CD4-positive, alpha-beta T cell treated with Interleukin-1 beta for 1 hour (primary cell): ENCODE measurements around the gene BLM.
A peak's percentile ranks its signal among the peaks of the same experiment; 100 is the strongest.

Experiments
- DNase-seq, 2 donors: peaks; one replicate each; pipeline ENCODE4 v3.0.0-alpha.2; 2020 to 2022

Gene BLM

DNA sequence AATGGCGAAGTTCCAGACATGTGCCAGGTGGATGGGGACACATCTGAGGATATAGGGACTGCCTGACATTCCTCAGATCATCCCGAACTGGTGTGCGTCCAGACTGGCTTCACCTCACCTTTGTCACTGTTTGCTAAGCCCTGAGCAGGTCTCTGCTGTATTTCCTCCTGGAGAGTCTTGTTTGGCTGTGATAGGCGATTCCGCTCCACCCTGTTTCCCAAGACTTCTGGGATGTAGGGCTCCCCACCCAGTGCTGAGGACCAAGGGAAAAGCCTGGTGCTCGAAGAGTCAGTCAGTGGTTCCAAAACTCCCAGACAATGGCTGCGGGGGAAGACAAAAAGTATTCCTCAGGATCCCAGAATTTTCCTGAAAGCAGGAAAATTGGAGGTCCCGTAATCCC lies 140.2 kb downstream of the BLM start:
- DNase-seq: no peak

DNA sequence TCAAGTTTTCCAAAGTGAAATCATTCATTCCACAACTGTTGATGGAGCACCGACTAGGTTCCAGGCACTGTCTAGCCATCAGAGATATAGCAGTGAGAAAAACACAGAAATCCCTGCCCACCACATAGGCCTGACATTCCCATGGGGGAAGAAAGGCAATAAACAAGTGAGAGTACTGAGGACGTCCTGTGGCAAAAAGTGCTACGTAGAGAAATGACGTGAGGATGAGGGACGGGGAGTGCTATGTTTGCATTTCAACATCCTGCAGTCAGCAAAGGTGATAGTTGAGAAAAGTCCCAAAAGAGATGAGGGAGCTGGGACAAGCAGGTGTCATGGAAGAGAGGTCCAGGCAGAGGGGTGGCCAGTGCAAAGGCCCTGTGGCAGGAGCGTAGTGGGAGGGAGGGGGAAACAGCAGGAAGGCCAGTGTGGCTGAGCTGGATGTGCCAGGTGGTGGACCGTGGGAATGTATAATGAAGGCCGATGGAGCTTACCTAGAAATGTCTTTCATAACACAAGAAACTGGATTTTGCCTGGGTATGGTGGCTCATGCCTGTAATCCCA lies 140.8 kb downstream of the BLM start:
- no peak for DNase-seq

- DNase-seq: no peak
These were observed 142.3 kb downstream of the BLM start for GRCh38 chr15:90859234-90860131.

- no peak for DNase-seq
These were observed 143.3 kb downstream of the BLM start for GRCh38 chr15:90860450-90860849.

GRCh38 chr15:90860942-90861675 lies 144.0 kb downstream of the BLM start:
- no peak for DNase-seq

DNA sequence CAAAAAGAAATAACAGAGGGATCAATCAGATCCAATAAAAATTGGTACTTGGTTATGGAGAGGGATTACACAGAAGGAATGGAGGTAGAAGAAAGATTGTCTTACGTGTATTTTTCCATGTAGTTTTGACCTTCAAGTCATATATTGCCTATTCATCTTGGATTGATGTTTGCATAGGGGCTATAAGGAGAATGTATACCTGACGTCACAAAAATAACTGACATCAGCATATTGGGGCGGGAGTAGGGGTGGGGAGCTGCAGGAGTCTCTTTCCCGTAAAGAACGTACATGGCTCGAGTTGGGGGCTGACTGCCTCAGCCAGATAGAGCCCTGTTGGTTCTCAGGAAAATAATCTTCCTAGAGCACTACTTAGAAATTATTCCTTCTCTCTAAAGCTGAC lies 145.3 kb downstream of the BLM start:
- DNase-seq: no peak

DNA sequence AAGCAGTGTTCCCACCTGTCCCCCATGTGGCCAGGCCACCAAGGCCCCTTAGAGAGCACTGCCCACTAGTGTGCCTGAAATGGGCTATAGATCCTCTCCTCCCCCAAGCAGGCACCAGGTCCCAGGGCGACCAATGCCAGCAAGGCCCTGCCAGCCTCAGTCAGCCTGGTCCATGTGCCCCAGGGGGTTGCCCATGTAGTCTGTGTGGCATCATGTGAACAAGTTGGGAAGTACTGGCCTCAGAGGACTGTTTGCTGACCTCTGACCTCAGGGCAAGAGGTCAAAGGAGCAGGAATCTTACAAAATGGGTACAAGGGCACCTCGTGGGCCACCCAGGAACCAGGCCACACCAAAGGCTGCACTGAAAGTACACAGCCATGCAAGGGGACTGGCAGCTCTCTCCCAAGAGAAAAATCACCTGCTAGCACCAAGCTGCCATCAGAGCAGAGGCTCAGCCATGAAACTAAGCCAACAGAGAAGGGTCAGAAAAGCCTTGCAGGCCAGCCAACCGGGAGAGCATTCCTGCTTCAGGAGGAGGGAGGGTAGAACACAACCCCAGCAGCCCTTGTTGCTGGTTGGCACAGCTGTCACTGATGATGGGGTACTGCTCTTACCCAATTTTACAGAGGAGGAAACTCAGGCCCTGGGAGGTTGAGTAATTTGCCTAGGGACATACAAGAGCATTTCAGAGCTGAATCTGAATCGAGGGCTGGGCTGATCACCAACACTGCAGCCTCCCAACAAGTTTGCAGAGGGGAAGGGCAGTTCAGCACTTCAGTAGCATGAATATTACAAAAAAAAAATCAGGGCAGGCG lies 146.0 kb downstream of the BLM start:
- DNase-seq: peak in 1 of 2 donors; percentile 51

GRCh38 chr15:90863987-90864386 lies 146.8 kb downstream of the BLM start:
- no peak for DNase-seq

- DNase-seq: no peak
These were observed 147.4 kb downstream of the BLM start for GRCh38 chr15:90864507-90864906.

DNA sequence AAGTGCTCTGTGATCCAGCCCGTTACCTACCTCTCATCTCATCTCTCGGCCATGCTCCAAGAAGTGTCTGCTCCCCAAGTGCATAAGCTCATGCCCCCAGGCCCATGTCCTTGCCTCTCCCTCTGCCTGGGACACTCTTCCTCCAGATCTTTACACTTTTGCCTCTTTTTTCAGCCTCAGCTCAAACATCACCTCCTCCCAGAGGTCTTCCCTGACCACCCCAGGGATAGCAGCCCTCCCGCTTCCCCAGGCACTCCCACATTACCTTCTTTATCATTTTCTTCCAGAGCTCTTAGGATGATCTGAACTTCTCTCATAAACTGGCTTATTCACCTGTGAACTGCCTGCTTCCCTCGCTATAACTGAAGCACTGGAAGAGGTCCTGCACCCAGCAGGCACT lies 148.6 kb downstream of the BLM start:
- no peak for DNase-seq
